Measurements from ENCODE around the gene GPER1. TPM values are rescaled to one million over a fixed set of nuclear protein-coding genes. Genes with fewer than 3 reads are reported as not detected.
A peak's percentile ranks its signal among the peaks of the same experiment; 100 is the strongest.

The GPER1 gene
- total RNA-seq, 4 donors from 2014 or later: 12.5 to 29.2 (median 21.2) TPM

DNA sequence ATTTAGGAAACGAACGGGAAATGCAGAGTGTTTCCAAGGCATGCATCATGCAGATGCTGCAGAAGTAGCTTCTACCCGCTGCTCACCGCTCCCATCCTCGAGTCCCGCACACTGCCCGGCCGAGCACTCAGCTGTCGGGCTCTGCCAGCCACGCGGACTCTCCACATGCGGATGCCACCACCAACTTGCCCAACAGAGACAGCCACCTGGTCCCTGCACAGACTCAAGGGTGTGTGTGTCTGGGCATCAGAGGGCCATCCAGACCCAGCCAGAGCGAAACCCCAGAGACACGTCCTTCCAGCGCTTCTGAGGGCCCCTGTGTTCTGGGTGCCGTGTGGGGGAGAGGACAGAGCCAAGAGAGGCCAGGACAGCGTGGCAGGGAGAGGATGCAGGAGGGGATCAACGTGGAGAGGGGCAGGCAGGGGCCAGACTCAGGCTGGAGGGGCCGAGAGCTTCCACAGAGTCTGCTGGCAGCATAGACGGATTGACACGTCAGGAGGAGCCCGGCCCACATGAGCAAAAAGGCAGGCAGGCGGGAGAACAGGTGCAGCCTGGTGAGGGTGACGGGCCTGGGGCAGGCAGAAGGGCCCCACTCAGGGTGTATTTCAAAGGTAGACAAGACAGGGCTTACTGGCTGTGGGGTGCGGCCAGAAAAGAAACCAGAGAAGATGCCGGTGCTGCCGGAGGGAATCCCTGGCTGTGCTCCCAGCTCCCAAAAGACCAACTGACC lies 18.3 kb downstream of the GPER1 start:
- intact Hi-C loops (cut with DNase I): no loop called here
- no peak overlapping the region for H3K27ac ChIP-seq
- H3K9me3 ChIP-seq: no peaks in the 10 kb centered on the region
- DNase-seq: peak; percentile 49 to 50
- no peaks in the 10 kb centered on the region for H3K27me3 ChIP-seq
- H3K36me3 ChIP-seq: no peaks in the 10 kb centered on the region
- 83 to 84% methylated on average over 27 of the region's 27 CpGs for WGBS, 2 donors
- no peak overlapping the region for H3K4me3 ChIP-seq (replicated peaks in 1 of 3)
- peaks cover 27 to 47% of the 10 kb centered on the region in 2 donors for H3K4me1 ChIP-seq
- TF ChIP-seq, protein P1, sequence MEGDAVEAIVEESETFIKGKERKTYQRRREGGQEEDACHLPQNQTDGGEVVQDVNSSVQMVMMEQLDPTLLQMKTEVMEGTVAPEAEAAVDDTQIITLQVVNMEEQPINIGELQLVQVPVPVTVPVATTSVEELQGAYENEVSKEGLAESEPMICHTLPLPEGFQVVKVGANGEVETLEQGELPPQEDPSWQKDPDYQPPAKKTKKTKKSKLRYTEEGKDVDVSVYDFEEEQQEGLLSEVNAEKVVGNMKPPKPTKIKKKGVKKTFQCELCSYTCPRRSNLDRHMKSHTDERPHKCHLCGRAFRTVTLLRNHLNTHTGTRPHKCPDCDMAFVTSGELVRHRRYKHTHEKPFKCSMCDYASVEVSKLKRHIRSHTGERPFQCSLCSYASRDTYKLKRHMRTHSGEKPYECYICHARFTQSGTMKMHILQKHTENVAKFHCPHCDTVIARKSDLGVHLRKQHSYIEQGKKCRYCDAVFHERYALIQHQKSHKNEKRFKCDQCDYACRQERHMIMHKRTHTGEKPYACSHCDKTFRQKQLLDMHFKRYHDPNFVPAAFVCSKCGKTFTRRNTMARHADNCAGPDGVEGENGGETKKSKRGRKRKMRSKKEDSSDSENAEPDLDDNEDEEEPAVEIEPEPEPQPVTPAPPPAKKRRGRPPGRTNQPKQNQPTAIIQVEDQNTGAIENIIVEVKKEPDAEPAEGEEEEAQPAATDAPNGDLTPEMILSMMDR (IDR thresholded peaks at IDR 0.05): no peak
- no peak for TF ChIP-seq POLR2A (IDR thresholded peaks at IDR 0.05)

DNA sequence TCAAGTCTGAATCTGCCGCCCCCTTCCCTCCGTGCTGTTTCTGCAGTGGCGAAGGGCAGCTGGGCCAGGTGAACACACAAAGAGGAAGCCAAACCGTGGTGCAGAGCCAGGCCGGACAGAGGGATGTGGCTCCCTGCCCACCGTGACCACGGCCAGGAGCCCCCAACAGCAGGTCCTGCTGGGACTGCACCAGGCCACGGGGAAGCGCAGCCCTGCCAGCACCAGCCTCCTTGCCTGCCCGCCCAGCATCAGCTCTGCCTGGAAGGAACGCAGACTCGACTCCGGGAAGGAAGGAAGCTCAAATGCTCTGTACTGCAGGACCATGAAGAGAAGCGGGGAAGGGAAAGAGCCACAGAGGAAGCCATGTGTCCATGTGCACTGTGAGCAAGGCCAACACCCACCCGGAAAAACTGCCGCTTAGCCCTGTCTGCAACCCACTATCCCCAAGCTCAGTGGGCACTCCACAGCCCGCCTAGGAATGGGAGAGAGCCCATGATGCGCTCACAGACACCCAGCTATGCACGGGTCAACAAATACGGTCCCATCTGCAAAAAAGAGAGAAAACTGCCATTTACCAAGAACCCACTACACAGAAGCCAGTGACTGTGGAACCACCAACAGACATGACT lies 19.0 kb downstream of the GPER1 start:
- H3K27me3 ChIP-seq: no peaks in the 10 kb centered on the region
- TF ChIP-seq POLR2A (IDR thresholded peaks at IDR 0.05): no peak
- TF ChIP-seq, protein P1 (IDR thresholded peaks at IDR 0.05): no peak
- no peak overlapping the region for H3K4me3 ChIP-seq (replicated peaks in 1 of 3)
- intact Hi-C loops (cut with DNase I): no loop called here
- 75 to 84% methylated on average over 14 to 17 of the region's 20 CpGs for WGBS, 2 donors
- H3K4me1 ChIP-seq: peaks cover 20 to 41% of the 10 kb centered on the region in 2 donors
- H3K36me3 ChIP-seq: no peaks in the 10 kb centered on the region
- no peak for DNase-seq
- no peaks in the 10 kb centered on the region for H3K9me3 ChIP-seq
- H3K27ac ChIP-seq: no peak overlapping the region

DNA sequence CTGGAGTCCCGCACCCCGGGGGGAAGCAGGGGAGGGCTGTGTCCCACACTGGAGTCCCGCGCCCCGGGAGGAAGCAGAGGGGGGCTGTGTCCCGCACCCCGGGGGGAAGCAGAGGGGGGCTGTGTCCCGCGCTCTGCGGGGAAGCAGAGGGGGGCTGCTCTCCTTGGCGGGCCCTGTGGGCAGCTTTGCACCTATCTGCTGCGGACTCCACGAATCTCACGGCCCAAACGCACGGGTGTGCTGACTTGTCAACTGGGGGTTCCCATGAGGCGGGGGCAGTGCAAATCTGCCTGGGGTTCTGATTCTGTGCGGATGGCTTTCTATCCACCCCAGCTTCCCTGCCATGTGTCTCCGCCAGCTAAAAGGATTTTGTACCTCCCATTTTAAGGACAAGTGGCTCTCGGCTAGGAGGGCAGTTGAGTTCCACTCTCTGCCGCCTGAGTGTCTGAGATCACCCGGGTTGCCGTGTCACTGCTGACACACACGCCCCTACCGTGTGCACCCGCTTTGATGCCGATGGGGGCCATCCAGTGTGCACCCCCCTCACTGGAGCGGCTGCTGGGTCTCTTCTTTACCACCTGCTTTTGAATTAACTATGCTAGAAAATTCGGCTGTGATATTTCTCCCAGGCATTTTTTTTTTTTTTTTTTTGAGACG lies 20.5 kb downstream of the GPER1 start:
- H3K27ac ChIP-seq: no peak overlapping the region
- no peak overlapping the region for H3K4me3 ChIP-seq (replicated peaks in 1 of 3)
- H3K9me3 ChIP-seq: no peaks in the 10 kb centered on the region
- no peak for TF ChIP-seq POLR2A (IDR thresholded peaks at IDR 0.05)
- TF ChIP-seq, protein P1 (IDR thresholded peaks at IDR 0.05): no peak
- WGBS, 2 donors: 39 to 56% methylated on average over 21 to 25 of the region's 30 CpGs
- DNase-seq: peak; percentile 67 to 74
- H3K4me1 ChIP-seq: peaks cover 10 to 28% of the 10 kb centered on the region in 2 donors
- intact Hi-C loops (cut with DNase I): no loop called here
- H3K27me3 ChIP-seq: no peaks in the 10 kb centered on the region
- peaks cover 0 to 3% of the 10 kb centered on the region in 2 donors for H3K36me3 ChIP-seq

DNA sequence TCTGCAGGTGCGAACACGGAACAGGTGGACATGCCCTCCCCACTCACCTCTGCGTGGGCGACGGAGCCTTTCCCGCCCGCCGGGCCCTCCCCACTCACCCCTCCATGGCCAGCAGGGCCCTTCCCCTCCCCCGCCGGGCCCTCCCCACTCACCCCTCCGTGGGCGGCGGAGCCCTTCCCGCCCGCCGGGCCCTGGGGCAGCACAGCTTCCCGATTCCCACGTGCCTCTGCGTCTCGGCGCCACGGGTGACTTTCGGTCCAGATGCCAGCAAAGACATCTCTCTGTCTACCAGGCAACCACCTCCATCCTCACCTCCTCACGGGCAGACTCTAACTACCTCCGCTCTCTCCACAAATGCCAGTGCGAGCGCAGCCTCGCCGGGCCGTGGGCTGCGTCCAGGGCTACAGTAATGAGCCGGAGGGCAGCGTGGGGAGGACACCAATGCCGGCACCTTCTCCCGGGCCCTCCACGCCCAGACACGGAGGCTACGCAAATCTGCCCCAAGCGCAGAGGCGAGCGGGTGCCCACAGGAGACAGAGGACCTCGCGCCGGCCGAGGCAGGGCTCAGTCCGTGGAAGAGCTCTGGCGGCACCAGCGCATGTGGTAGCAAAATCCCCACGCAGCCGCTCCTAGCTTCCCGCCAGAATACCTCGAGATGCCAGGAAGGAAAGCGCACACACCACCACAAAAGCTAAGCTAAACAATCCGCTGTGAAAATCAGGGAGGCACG lies 21.8 kb downstream of the GPER1 start:
- Histone ChIP-seq H3K27ac (no peak overlapping the region), H3K4me3 (replicated peaks in 1 of 3) (no peak overlapping the region), H3K36me3 (peaks cover 0 to 3% of the 10 kb centered on the region in 2 donors), H3K27me3 (no peaks in the 10 kb centered on the region), H3K4me1 (peaks cover 10 to 28% of the 10 kb centered on the region in 2 donors), H3K9me3 (no peaks in the 10 kb centered on the region)
- 96 to 98% methylated on average over 46 to 50 of the region's 55 CpGs for WGBS, 2 donors
- DNase-seq: no peak
- intact Hi-C loops (cut with DNase I): no loop called here
- TF ChIP-seq, protein P1 (IDR thresholded peaks at IDR 0.05): no peak
- TF ChIP-seq POLR2A (IDR thresholded peaks at IDR 0.05): no peak
